Stomach (tissue), 9 donors: ENCODE measurements around the gene ARL15. TPM values are rescaled to one million over a fixed set of nuclear protein-coding genes. Genes with fewer than 3 reads are reported as not detected.

Source experiments
- DNase-seq, 2 donors: peaks; one replicate each; pipeline versions ENCODE4 v3.0.0 to v3.0.0-alpha.2; 2013 to 2019
- H3K27ac ChIP-seq, 5 donors: fragments of 200-600 bp in 4 of 5; sonication (generic) in 4 of 5; one replicate each; pipeline ENCODE4 v1.5.1; 2013 to 2019; ENCODE audit warnings: mild to moderate bottlenecking in 1 of 5, moderate library complexity in 1 of 5
- H3K27me3 ChIP-seq, 3 donors: fragments of 200-600 bp; sonication (generic); one replicate each; pipeline ENCODE4 v1.5.1; 2017 to 2019; ENCODE audit warnings: mixed run types in 1 of 3
- H3K36me3 ChIP-seq, 4 donors: fragments of 200-600 bp; sonication (generic); 1 replicate in 3 of 4; 2 replicates in 1 of 4; pipeline ENCODE4 v1.5.1; 2016 to 2019
- H3K4me1 ChIP-seq, 4 donors: fragments of 200-600 bp; sonication (generic); one replicate each; pipeline ENCODE4 v1.5.1; 2016 to 2019
- H3K4me3 ChIP-seq, 4 donors: fragments of 200-600 bp; sonication (generic) in 3 of 4; one replicate each; pipeline ENCODE4 v1.5.1; 2016 to 2019; ENCODE audit warnings: mild to moderate bottlenecking in 1 of 4
- H3K9me3 ChIP-seq, 4 donors: fragments of 200-600 bp; sonication (generic); one replicate each; pipeline ENCODE4 v1.5.1; 2016 to 2019
- EP300 ChIP-seq: sonication (generic); formaldehyde crosslinking; IDR thresholded peaks from one replicate; pipeline ENCODE4 v1.6.1; 2017; ENCODE audit warnings: antibody characterized with exemption
- POLR2A ChIP-seq, 4 donors: fragments of 450-650 bp; IDR thresholded peaks; one replicate each; pipeline ENCODE4 v1.6.1; 2016; ENCODE audit warnings: antibody characterized with exemption in 4 of 4, control low read depth in 2 of 4, mild to moderate bottlenecking in 1 of 4, moderate library complexity in 1 of 4
- POLR2AphosphoS5 ChIP-seq, 3 donors: sonication (generic); formaldehyde crosslinking; IDR thresholded peaks; one replicate each; pipeline ENCODE4 v1.6.1; 2016; ENCODE audit warnings: antibody characterized with exemption in 3 of 3
- WGBS, 5 donors: extraction: QIAGEN DNeasy Blood & Tissue Kit in 3 of 5; methylation state at CpG; one replicate each; pipeline versions ENCODE4 v1.1.5 to v1.1.7; 2013 to 2018; 5-methylcytosine and 5-hydroxymethylcytosine counted together
- intact Hi-C: fragments of 100-400 bp; cut with DNase I; formaldehyde crosslinking; loops from one replicate; pipeline ENCODE4 v1.15.1; 2023; ENCODE audit warnings: low total_unique reads
- polyA plus RNA-seq, 3 donors: library from polyadenylated mRNA; stranded (reverse); fragments of 200-250 nt; gene quantifications; one replicate each; pipeline ENCODE4 v1.2.3, GENCODE V29; 2013
- total RNA-seq, 5 donors: library from RNA; depleted of rRNA; stranded (reverse); fragments of >200 nt; gene quantifications; one replicate each; pipeline versions ENCODE4 v1.1.0 to v1.2.3, GENCODE V29; 2014 to 2016
- TF ChIP-seq, protein P1 (sequence below), 7 experiments: fragments of 450-650 bp in 4 of 7; fragments of 200-600 bp in 3 of 7; sonication (generic) in 3 of 7; IDR thresholded peaks; one replicate each; pipeline ENCODE4 v1.5.1; 2016 to 2019; ENCODE audit warnings: antibody characterized with exemption in 7 of 7, control low read depth in 2 of 7, mild to moderate bottlenecking in 1 of 7
- donor health status: healthy with polysubstance abuse.
- donor health status: Bipolar disorder and iron deficiency.
- donor health status: healthy.

ARL15 gene
- total and polyA plus RNA-seq, 8 donors = 1.7 to 72.7 (median 12.6) TPM

DNA sequence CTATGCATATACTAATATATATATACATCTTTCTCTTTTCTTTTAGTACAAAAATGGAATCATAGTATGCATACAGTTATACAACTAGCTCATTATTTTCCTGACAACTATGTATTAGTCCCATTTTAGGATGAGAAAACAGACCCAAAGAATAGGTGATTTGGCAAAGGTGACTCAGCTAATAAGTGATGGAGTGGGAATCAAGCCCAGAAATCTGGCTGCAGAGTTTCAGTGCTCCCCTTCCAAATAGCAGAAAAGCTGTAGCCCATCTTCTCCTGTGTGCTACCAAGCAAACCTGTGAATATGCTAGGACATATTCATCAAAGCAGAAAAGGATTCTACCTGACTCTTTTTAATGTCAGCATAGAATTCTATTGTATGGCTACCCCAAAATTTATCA lies 114.7 kb downstream of the ARL15 start:
- TF ChIP-seq EP300 = no peak
- TF ChIP-seq, protein P1, sequence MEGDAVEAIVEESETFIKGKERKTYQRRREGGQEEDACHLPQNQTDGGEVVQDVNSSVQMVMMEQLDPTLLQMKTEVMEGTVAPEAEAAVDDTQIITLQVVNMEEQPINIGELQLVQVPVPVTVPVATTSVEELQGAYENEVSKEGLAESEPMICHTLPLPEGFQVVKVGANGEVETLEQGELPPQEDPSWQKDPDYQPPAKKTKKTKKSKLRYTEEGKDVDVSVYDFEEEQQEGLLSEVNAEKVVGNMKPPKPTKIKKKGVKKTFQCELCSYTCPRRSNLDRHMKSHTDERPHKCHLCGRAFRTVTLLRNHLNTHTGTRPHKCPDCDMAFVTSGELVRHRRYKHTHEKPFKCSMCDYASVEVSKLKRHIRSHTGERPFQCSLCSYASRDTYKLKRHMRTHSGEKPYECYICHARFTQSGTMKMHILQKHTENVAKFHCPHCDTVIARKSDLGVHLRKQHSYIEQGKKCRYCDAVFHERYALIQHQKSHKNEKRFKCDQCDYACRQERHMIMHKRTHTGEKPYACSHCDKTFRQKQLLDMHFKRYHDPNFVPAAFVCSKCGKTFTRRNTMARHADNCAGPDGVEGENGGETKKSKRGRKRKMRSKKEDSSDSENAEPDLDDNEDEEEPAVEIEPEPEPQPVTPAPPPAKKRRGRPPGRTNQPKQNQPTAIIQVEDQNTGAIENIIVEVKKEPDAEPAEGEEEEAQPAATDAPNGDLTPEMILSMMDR (IDR thresholded peaks at IDR 0.05) = no peak
- TF ChIP-seq POLR2AphosphoS5 (IDR thresholded peaks at IDR 0.05) = no peak
- no peak for TF ChIP-seq POLR2A (IDR thresholded peaks at IDR 0.05)
- intact Hi-C loops = no loop called here
- Histone ChIP-seq H3K27me3 (no peaks in the 10 kb centered on the region), H3K4me1 (peaks cover 0 to 9% (median 7%) of the 10 kb centered on the region in 4 donors), H3K9me3 (no peaks in the 10 kb centered on the region), H3K4me3 (no peak overlapping the region), H3K27ac (no peak overlapping the region), H3K36me3 (no peaks in the 10 kb centered on the region)
- DNase-seq = no peak

DNA sequence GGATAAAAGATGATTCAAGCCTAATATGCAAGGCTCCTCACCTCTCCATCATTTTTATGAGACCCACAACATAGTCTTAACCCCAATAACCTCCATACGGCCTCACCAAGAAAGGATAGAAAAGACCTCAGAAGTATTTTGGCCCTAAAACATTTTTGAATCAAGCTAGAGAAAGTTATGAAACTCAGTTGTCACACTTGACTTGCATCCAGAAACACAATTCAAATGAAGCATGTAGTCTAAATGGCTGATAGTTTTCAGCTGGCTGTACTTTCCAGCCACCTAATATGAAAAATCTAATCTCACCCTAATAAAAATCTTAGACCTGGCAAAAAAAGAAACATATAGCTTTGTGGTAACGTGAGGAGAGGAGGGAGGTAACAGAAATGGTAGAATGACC lies 116.1 kb downstream of the ARL15 start:
- 61 to 77% (median 64%) methylated on average over 2 of the region's 2 CpGs for WGBS, 5 donors
- no peaks in the 10 kb centered on the region for H3K27me3 ChIP-seq
- H3K4me1 ChIP-seq = peaks cover 0 to 9% (median 7%) of the 10 kb centered on the region in 4 donors
- no peaks in the 10 kb centered on the region for H3K36me3 ChIP-seq
- no peaks in the 10 kb centered on the region for H3K9me3 ChIP-seq
- peak in 1 of 2 donors; percentile 37 for DNase-seq
- TF ChIP-seq, protein P1 (IDR thresholded peaks at IDR 0.05) = no peak
- TF ChIP-seq POLR2A (IDR thresholded peaks at IDR 0.05) (no peak), EP300 (no peak), POLR2AphosphoS5 (IDR thresholded peaks at IDR 0.05) (no peak)
- H3K27ac ChIP-seq = no peak overlapping the region
- H3K4me3 ChIP-seq = no peak overlapping the region
- intact Hi-C loops = no loop called here

DNA sequence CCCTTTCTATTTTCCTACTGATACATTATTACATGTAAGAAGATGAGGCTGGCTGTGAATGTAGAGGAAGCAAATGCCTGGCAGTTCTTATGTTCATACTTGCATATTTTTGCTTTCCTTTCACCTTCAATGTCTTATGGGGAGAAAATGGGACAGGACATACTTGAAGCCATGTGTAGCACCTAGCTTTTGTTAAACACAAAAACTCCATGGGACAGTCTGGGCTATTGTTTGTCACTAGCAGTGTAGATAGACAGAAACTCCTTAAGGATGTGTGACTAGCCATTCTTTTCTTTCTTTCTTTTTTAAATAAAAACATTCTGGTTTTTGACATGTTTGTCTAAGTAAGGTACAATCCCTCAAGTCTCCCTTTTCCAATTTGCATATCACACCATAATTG lies 122.7 kb downstream of the ARL15 start:
- intact Hi-C loops = no loop called here
- Histone ChIP-seq H3K4me1 (peaks cover 0 to 5% (median 0%) of the 10 kb centered on the region in 4 donors), H3K4me3 (no peak overlapping the region), H3K27ac (no peak overlapping the region), H3K9me3 (no peaks in the 10 kb centered on the region), H3K36me3 (no peaks in the 10 kb centered on the region), H3K27me3 (no peaks in the 10 kb centered on the region)
- DNase-seq = no peak
- TF ChIP-seq POLR2AphosphoS5 (IDR thresholded peaks at IDR 0.05) (no peak), EP300 (no peak), POLR2A (IDR thresholded peaks at IDR 0.05) (no peak)
- TF ChIP-seq, protein P1 (IDR thresholded peaks at IDR 0.05) = no peak

DNA sequence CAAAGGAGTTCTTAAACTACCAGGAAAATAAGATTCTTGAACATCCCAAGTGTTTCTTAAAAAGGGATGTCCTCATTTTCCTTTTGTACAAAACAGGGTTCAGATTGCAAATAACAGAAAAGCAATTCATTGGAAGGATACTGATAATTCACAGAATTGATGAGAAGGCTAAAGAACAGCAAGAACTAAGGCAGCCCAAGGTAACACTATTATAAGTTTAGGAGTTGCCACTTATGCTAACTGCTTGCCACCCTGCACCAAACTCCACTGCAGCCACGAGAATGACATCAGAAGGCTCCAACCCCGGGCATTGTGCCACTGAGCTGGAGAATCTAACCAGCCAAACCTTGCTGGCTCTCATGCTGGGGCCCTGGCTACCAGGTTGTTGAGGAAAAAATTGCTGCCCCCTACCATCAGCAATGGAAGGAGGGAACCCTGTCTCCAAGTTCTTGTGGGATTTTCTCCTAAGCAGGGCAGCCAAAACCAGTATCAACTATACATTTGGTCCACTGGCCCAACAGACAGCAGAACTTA lies 123.4 kb downstream of the ARL15 start:
- Histone ChIP-seq H3K36me3 (no peaks in the 10 kb centered on the region), H3K27ac (no peak overlapping the region), H3K27me3 (no peaks in the 10 kb centered on the region), H3K4me3 (no peak overlapping the region), H3K4me1 (peaks cover 0 to 5% (median 0%) of the 10 kb centered on the region in 4 donors), H3K9me3 (no peaks in the 10 kb centered on the region)
- no peak for DNase-seq
- intact Hi-C loops = no loop called here
- 56 to 83% (median 79%) methylated on average over 2 of the region's 2 CpGs for WGBS, 5 donors
- TF ChIP-seq, protein P1 (IDR thresholded peaks at IDR 0.05) = no peak
- TF ChIP-seq POLR2AphosphoS5 (IDR thresholded peaks at IDR 0.05) = no peak
